NCI-H526 (cell line): Measurements from ENCODE around the gene DDIAS.
"Not testable (repeated sequence)": the region's sequence is repeated elsewhere in the genome, so short reads cannot be mapped to it uniquely, and the experiment has no call there.

Source experiments
- DNase-seq, 2 experiments: peaks; one replicate each; lab custom pipeline; 2025; lab: John Stamatoyannopoulos, UW

The DDIAS gene

GRCh38 chr11:82922396-82923173, 21.0 kb downstream of the DDIAS start:
- DNase-seq = not testable (repeated sequence)

- no peak for DNase-seq
These were observed 23.1 kb downstream of the DDIAS start for GRCh38 chr11:82924522-82925224.

GRCh38 chr11:82927264-82927880, 25.8 kb downstream of the DDIAS start:
- DNase-seq = peak; percentile 25 to 80

- DNase-seq = peak in 1 of 2 experiments; percentile 7
These were observed 27.6 kb downstream of the DDIAS start for GRCh38 chr11:82929121-82929520.

- no peak for DNase-seq
These were observed 28.7 kb downstream of the DDIAS start for GRCh38 chr11:82930229-82930628.

GRCh38 chr11:82930734-82931133, 29.2 kb downstream of the DDIAS start:
- no peak for DNase-seq

GRCh38 chr11:82932564-82932963, 31.0 kb downstream of the DDIAS start:
- DNase-seq = no peak

GRCh38 chr11:82936261-82936660, 34.7 kb downstream of the DDIAS start:
- DNase-seq = no peak

GRCh38 chr11:82937554-82937953, 36.0 kb downstream of the DDIAS start:
- no peak for DNase-seq

GRCh38 chr11:82939456-82939855, 37.9 kb downstream of the DDIAS start:
- no peak for DNase-seq

GRCh38 chr11:82942376-82942775, 40.8 kb downstream of the DDIAS start:
- DNase-seq = no peak

GRCh38 chr11:82943430-82943829, 41.9 kb downstream of the DDIAS start:
- not testable (repeated sequence) for DNase-seq

- DNase-seq = no peak
These were observed 42.7 kb downstream of the DDIAS start for GRCh38 chr11:82944198-82944597.

- not testable (repeated sequence) for DNase-seq
These were observed 43.5 kb downstream of the DDIAS start for GRCh38 chr11:82945041-82945440.

- no peak for DNase-seq
These were observed 44.1 kb downstream of the DDIAS start for GRCh38 chr11:82945682-82946081.

- DNase-seq = no peak
These were observed 47.8 kb downstream of the DDIAS start for GRCh38 chr11:82949352-82949751.

GRCh38 chr11:82950502-82950901, 49.0 kb downstream of the DDIAS start:
- not testable (repeated sequence) for DNase-seq

GRCh38 chr11:82955736-82956453, 54.4 kb downstream of the DDIAS start:
- DNase-seq = peak in 1 of 2 experiments; percentile 44

GRCh38 chr11:82959987-82960778, 58.6 kb downstream of the DDIAS start:
- DNase-seq = no peak

- no peak for DNase-seq
These were observed 59.2 kb downstream of the DDIAS start for GRCh38 chr11:82960779-82961143.

GRCh38 chr11:82962021-82962420, 60.5 kb downstream of the DDIAS start:
- not testable (repeated sequence) for DNase-seq
